SHP77 (cell line): ENCODE results near the gene DIO1.

Source experiments
- DNase-seq, 2 experiments: peaks; one replicate each; lab custom pipeline; 2025; lab: John Stamatoyannopoulos, UW

The DIO1 gene

GRCh38 chr1:53942127-53942957 lies 48.4 kb downstream of the DIO1 start:
- DNase-seq = no peak

DNA sequence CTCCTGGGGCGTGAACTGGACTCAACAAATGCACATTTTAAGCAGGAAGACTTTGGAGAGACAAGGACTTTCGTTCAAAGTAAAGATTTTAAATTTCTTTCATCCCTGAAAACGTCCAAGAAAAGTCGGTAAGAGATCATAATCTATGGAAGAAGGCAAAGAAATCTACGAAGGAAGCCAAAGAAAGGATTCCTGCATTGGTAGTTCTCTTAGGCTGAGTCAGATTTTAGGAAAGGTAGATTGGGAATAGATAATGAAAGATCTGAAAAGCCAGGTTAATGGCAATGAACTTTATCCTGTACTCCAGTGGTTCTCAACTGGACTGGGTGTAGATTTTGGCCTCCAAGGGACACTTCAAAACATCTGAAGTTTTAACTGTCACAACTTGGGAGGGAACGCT lies 49.1 kb downstream of the DIO1 start:
- DNase-seq = no peak

DNA sequence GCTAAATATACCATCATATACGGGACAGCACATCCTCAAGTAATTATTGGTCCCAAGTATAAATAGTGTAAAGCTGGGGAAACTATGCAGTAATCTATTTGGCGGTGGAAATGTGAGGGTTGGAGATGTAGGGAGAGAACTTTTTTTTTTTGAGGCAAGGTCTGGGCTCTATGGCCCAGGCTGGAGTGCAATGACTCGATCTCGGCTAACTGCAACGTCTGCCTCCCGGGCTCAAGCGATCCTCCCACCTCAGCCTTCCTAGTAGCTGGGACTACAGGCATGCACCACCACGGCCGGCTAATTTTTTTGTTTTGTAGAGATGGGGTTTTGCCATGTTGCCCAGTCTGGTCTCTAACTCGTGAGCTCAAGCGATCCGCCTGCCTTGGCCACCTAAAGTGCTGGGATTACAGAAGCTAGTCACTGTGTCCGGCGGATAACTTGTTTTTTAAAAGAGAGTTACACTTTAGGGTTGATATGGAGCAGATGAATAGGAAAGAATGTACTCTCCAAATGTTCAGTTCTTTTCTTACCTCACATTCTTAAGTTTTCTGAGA lies 49.6 kb downstream of the DIO1 start:
- no peak for DNase-seq

GRCh38 chr1:53944469-53945182 lies 50.6 kb downstream of the DIO1 start:
- no peak for DNase-seq

DNA sequence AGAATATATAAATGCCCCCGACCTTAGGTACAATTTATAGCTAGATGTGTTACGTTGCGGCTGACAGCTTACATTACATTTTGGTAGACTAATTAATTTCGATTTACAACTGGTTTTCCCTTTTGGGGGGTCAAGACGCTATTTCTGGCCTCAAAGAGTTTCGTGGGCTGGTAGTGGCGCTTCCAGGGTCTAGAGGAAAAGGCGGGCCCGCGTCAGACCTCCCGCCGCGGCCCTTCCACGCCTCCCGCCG lies 51.1 kb downstream of the DIO1 start:
- DNase-seq = no peak

GRCh38 chr1:53945433-53946251 lies 51.7 kb downstream of the DIO1 start, which contains the start of gene IFT25:
Gene IFT25 (minus strand): TSS chr1:53945699. CDS start chr1:53940082, 5,617 bp downstream.
- peak; percentile 86 to 89 for DNase-seq

DNA sequence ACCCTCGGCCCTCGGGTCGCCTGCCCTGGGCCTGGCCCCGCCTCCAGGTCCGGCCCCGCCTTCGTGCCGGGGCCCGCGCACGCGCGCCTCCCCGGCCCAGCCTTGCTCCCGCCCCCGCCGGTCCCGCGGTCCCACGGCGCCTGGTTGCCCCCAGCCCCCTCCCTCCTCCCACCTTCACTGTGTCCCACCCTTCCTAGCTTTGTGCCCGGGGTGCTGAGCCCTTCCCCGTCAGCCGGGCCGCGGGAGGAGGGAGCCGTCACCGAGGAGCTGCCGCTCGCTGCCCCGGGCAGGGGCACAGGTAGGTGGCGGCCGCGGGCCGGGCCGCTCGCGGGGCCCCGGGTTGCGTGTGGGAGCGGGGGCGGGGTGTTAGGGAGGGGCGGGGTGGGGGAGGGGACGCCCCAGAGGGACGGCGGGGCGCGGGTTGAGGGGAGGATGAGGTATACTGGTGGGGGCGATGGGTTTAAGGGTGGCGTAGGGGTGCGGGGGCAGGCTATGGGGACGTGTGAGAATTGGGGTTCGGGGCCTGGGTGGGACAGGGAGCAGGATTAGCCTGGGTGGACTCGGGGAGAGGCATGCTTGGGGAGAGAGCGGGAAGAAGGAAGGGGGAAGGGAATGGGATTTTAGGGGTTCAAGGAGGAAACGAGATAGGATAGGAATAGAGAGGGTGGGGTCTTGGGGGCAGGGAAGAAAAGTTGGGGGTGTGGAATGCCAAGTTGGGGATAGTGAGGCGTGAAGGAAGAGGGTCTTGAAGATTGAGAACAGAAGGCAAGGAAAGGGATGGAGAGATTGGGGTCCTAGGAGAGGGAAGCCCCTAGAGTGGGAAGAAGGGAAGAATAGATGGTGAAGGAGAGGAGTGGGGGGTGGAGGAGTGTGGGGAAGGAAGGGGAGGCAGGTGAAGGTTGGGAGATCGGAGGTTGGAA lies 52.5 kb downstream of the DIO1 start, which contains the start of gene LRRC42:
Gene LRRC42, plus strand, starts transcription at position 99 of the 920 bp plus-strand sequence. CDS start 5,650 bp downstream, outside the sequence.
- DNase-seq = peak in 1 of 2 experiments; percentile 82

DNA sequence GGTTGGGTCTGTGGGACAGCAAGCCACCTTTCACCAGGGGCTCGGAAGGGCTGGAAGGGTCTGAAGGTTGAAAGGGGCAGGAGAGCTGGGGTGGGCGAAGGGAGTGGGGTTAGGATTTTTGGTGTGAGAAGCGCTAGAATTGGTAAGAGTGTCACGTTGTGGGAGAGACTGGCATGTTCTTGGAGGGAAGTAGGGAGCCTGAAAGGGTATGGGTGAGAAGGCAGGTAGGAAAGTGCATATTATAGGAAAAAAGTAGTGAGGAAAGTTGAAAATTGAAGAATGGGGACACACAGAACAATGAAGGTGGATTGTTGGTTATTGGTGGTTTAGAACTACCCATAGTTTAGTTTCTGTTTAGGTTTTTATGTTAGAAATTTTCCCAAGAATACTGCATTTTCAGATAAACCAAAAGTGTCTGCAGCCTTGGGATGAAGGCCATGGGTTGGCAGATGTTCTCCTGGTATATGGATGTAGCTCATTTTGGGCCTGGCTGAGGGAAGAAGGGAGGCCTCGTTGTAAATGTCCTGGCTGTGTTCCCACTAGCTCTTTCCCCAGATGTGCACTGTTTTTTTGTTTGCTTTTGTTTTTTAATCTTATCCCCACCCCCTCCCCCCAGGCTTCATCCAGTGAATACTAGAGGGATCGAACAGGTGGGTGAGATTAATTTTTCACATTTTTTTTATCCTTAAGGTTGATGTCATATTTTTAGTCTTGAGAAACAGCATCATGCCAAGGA lies 53.4 kb downstream of the DIO1 start:
- DNase-seq = no peak

DNA sequence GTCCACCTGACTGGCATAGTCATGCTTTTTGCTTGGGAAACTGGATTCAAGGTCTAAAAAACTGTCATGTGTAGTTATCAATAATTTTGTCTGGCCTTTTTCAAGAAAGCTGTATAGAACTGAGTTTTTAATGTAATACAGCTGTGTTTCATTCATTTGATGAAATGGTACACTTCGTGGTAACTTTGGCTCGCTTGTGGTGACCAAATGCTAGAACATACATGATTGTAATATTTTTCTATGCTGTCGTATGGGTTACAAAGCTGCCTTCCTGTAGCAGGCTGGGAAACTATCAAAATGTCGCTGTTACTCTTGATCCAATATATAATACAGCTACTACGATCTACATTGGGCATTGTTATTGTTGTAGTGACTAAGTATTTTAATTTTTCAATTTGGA lies 54.3 kb downstream of the DIO1 start:
- DNase-seq = no peak

- DNase-seq = peak; percentile 56 to 67
Measured at GRCh38 chr1:53949023-53949990, 55.3 kb downstream of the DIO1 start.

DNA sequence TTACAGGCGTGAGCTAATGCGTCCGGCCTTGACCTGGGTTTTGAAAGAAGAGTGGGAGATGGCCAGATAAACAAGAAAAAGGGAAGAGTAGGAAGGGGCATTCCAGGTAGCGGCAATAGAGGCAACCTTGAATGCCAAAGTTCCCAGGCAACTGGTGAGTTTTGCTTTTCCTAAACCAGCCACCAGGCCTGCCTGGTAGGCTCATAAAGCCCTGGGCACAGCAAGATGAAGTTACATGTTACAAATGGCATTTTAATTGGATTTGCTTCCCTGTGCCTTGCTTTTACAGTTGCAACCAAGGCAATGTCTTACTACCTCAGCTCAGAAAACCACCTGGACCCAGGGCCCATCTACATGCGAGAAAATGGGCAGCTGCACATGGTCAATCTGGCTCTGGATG lies 57.7 kb downstream of the DIO1 start:
- DNase-seq = no peak

- no peak for DNase-seq
Measured at GRCh38 chr1:53954128-53954527, 60.1 kb downstream of the DIO1 start.

- peak; percentile 88 to 93 for DNase-seq
Measured at GRCh38 chr1:53956308-53957168, 62.6 kb downstream of the DIO1 start.

DNA sequence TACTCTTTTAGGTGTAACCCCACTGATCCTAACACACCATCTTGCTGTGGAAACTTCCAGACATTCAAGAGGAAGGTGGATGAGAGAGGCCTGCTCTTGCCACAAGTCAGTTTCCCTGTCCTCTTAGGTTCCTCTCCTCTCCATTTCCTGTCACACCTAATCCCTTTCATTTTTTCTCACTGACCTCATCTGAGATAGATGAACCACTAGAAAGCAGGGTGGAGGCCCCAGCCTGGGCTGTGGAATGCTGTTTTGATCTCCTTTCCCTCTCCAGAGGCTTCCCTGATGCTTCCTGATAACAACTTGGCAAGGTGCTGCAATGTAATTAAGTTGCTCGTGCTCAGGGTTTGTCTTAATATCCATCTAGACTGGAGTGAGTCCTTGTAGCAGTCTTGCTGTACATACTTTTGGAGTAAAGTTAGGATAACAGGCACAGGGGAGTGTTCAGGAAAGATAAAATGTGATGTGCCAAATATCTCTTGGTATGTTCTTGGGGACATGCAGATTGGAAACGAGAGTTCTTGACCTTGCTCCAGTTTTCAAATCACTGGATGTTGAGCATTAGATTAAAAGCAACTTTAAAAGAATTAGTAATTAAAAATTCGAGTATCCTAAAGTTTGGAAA lies 63.3 kb downstream of the DIO1 start:
- DNase-seq = peak; percentile 61 to 71

GRCh38 chr1:53959664-53960250 lies 65.8 kb downstream of the DIO1 start:
- peak in 1 of 2 experiments; percentile 17 for DNase-seq
